Erythroblast (primary cell): ENCODE data around the gene PLXND1.

Source experiments
- GATA1 ChIP-seq: IDR thresholded peaks from 2 replicates; pipeline ENCODE4 v1.6.1; 2011; ENCODE audit warnings: low read depth, mild to moderate bottlenecking, control low read depth, low read length, moderate library complexity
- POLR2A ChIP-seq: IDR thresholded peaks from 2 replicates; pipeline ENCODE4 v1.6.1; 2011; ENCODE audit warnings: mild to moderate bottlenecking, low read length

DNA sequence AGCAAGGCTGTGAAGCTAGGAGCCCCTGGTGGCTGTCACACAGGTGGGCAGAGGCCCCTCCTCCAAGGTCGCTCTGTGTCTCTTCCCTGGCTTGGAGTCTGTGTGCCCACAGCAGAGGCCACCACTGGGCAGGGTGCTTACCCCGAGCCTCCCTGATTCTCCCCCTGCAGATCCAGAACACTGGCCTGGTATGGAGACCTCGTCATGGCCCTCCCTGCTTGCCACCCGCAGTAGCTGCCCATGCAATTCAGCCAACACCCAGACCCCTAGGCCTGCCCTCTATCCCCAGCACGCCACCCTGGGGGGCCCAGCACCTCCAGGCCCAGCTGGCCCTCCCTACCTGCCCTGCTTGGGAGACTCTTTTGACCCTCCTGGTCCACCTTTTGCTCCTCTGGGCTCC lies 83.5 kb downstream of the PLXND1 start:
- TF ChIP-seq POLR2A (no peak), GATA1 (no peak)
